Bronchial epithelial cell (primary cell): ENCODE measurements around the gene ARPC1B. TPM values are rescaled to one million over a fixed set of nuclear protein-coding genes. Genes with fewer than 3 reads are reported as not detected.
A peak's percentile ranks its signal among the peaks of the same experiment; 100 is the strongest.
"Not testable (repeated sequence)": the region's sequence is repeated elsewhere in the genome, so short reads cannot be mapped to it uniquely, and the experiment has no call there.

Experiments
- DNase-seq: peaks from one replicate; pipeline ENCODE4 v3.0.0-alpha.2; 2010; ENCODE audit warnings: low read depth
- FAIRE-seq: peaks from 2 replicates; lab custom pipeline; 2011; peaks lifted over from hg19 to GRCh38; lab: Jason Lieb, UNC
- H3K27me3 ChIP-seq: 2 replicates; pipeline ENCODE4 v1.5.1; 2011; ENCODE audit warnings: low read length; ENCODE audit not compliant: control insufficient read depth, insufficient read depth
- H3K36me3 ChIP-seq: 2 replicates; pipeline ENCODE4 v1.5.1; 2011; ENCODE audit warnings: low read length; ENCODE audit not compliant: control insufficient read depth, insufficient read depth
- H3K4me3 ChIP-seq: 2 replicates; pipeline ENCODE4 v1.5.1; 2011; ENCODE audit warnings: mild to moderate bottlenecking, low read depth, low read length, control low read depth
- CTCF ChIP-seq: IDR thresholded peaks from 2 replicates; pipeline ENCODE4 v1.5.1; 2011; ENCODE audit warnings: mild to moderate bottlenecking, moderate library complexity, low read length, control low read depth, inconsistent platforms; ENCODE audit not compliant: insufficient read depth, severe bottlenecking
- total RNA-seq: library from RNA; depleted of rRNA; stranded (reverse); fragments of >200 nt; gene quantifications from 2 replicates; pipeline ENCODE4 v1.2.1, GENCODE V29; 2014

The ARPC1B gene
- total RNA-seq, 1 donor from 2014 or later = 569 TPM

GRCh38 chr7:99424932-99425730, 50.6 kb downstream of the ARPC1B start:
- H3K27me3 ChIP-seq = no peaks in the 10 kb centered on the region

GRCh38 chr7:99428972-99429566, 54.5 kb downstream of the ARPC1B start:
- H3K36me3 ChIP-seq = peaks cover 31% of the 10 kb centered on the region

More at GRCh38 chr7:99424932-99425730, 50.6 kb downstream of the ARPC1B start:
- Histone ChIP-seq H3K4me3 (no peak overlapping the region), H3K36me3 (peaks cover 24% of the 10 kb centered on the region)
- no peak for TF ChIP-seq CTCF
- DNase-seq = no peak
- no peak for FAIRE-seq

GRCh38 chr7:99429756-99430155, 55.2 kb downstream of the ARPC1B start:
- H3K36me3 ChIP-seq = peaks cover 29% of the 10 kb centered on the region
- no peak for DNase-seq
- TF ChIP-seq CTCF = no peak
- FAIRE-seq = peak; percentile 50
- H3K4me3 ChIP-seq = no peak overlapping the region
- H3K27me3 ChIP-seq = no peaks in the 10 kb centered on the region

More at GRCh38 chr7:99428972-99429566, 54.5 kb downstream of the ARPC1B start:
- no peaks in the 10 kb centered on the region for H3K27me3 ChIP-seq
- H3K4me3 ChIP-seq = no peak overlapping the region
- TF ChIP-seq CTCF = no peak
- DNase-seq = no peak
- FAIRE-seq = peak; percentile 75

GRCh38 chr7:99431756-99432540, 57.4 kb downstream of the ARPC1B start:
- not testable (repeated sequence) for H3K4me3 ChIP-seq, H3K27me3 ChIP-seq
- peak; percentile 78 for DNase-seq
- H3K36me3 ChIP-seq = peaks cover 27% of the 10 kb centered on the region
- FAIRE-seq = peak; percentile 52

GRCh38 chr7:99433158-99433557, 58.6 kb downstream of the ARPC1B start:
- Histone ChIP-seq H3K4me3 (no peak overlapping the region), H3K36me3 (peaks cover 27% of the 10 kb centered on the region), H3K27me3 (no peaks in the 10 kb centered on the region)
- FAIRE-seq = no peak
- no peak for TF ChIP-seq CTCF
- DNase-seq = no peak

GRCh38 chr7:99437946-99438572, 63.5 kb downstream of the ARPC1B start:
- DNase-seq (no peak), FAIRE-seq (no peak)
- TF ChIP-seq CTCF = no peak
- Histone ChIP-seq H3K4me3 (peak overlapping the region; percentile 91), H3K27me3 (no peaks in the 10 kb centered on the region), H3K36me3 (peaks cover 12% of the 10 kb centered on the region)
